DMS79 (cell line): ENCODE results near the gene APOC1.
A peak's percentile ranks its signal among the peaks of the same experiment; 100 is the strongest.
"Not testable (repeated sequence)": the region's sequence is repeated elsewhere in the genome, so short reads cannot be mapped to it uniquely, and the experiment has no call there.

Source experiments
- DNase-seq: peaks from one replicate; lab custom pipeline; 2025; lab: John Stamatoyannopoulos, UW

The APOC1 gene

GRCh38 chr19:44914433-44915206, at the start of gene APOC1:
Gene APOC1 (plus strand): TSS chr19:44914608. CDS start chr19:44914892, 284 bp downstream.
- peak; percentile 69 for DNase-seq

- no peak for DNase-seq
Observed at GRCh38 chr19:44865196-44865767, 49.1 kb upstream of the APOC1 start.

- DNase-seq: no peak
Observed at GRCh38 chr19:44866664-44867063, 47.7 kb upstream of the APOC1 start.

GRCh38 chr19:44867578-44867977, 46.8 kb upstream of the APOC1 start:
- no peak for DNase-seq

GRCh38 chr19:44869733-44870470, 44.5 kb upstream of the APOC1 start:
- DNase-seq: no peak

- no peak for DNase-seq
Observed at GRCh38 chr19:44871809-44872208, 42.6 kb upstream of the APOC1 start.

GRCh38 chr19:44872661-44873060, 41.7 kb upstream of the APOC1 start:
- no peak for DNase-seq

- no peak for DNase-seq
Observed at GRCh38 chr19:44874317-44874716, 40.1 kb upstream of the APOC1 start.

- no peak for DNase-seq
Observed at GRCh38 chr19:44875666-44876451, 38.5 kb upstream of the APOC1 start.

GRCh38 chr19:44876930-44877535, 37.4 kb upstream of the APOC1 start:
- DNase-seq: no peak

- no peak for DNase-seq
Observed at GRCh38 chr19:44878120-44878865, 36.1 kb upstream of the APOC1 start.

GRCh38 chr19:44879309-44880065, 34.9 kb upstream of the APOC1 start:
- no peak for DNase-seq

- no peak for DNase-seq
Observed at GRCh38 chr19:44882063-44882462, 32.3 kb upstream of the APOC1 start.

- DNase-seq: not testable (repeated sequence)
Observed at GRCh38 chr19:44882619-44883397, 31.6 kb upstream of the APOC1 start.

GRCh38 chr19:44883922-44884321, 30.5 kb upstream of the APOC1 start:
- DNase-seq: no peak

GRCh38 chr19:44884566-44884965, 29.8 kb upstream of the APOC1 start:
- DNase-seq: no peak

GRCh38 chr19:44886141-44886540, 28.3 kb upstream of the APOC1 start:
- no peak for DNase-seq

GRCh38 chr19:44887648-44888047, 26.8 kb upstream of the APOC1 start:
- no peak for DNase-seq

- not testable (repeated sequence) for DNase-seq
Observed at GRCh38 chr19:44888335-44888734, 26.1 kb upstream of the APOC1 start.
